ENCODE measurements around the gene ZXDC.

DNA sequence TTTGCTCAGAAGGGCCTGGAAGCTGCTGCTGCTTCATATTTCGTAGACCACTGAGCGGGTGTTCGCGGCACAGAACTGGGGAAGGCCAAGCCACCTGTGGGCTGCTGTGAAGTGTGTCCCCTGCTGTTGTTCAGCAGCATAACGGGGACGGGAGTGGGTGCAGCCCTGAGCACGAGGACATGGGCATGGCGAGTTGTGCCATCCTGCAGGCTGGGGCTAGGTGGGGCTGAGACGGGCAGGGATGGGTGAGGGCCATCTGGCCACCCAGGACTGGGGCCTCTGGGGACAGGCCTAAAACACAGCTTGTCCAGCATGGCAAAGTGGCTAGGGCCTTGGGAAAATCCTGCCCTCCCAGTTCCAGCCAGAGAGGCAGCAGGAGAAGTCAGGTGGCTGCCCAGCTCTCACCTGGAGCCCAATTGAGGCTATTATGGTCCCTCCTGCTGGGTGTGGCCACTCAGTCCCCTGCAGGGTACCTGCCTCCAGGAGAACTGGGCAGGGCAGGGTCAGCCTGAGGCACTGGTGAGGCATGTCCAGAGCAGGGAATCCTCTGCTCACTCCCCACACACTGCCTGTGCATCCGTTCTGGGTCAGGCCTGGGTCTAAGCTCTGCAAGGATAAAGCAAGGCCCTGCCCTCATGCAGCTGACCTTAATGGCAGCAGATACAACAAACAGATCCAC is 51.5 kb downstream of the ZXDC start:
- TF ChIP-seq, protein P1, sequence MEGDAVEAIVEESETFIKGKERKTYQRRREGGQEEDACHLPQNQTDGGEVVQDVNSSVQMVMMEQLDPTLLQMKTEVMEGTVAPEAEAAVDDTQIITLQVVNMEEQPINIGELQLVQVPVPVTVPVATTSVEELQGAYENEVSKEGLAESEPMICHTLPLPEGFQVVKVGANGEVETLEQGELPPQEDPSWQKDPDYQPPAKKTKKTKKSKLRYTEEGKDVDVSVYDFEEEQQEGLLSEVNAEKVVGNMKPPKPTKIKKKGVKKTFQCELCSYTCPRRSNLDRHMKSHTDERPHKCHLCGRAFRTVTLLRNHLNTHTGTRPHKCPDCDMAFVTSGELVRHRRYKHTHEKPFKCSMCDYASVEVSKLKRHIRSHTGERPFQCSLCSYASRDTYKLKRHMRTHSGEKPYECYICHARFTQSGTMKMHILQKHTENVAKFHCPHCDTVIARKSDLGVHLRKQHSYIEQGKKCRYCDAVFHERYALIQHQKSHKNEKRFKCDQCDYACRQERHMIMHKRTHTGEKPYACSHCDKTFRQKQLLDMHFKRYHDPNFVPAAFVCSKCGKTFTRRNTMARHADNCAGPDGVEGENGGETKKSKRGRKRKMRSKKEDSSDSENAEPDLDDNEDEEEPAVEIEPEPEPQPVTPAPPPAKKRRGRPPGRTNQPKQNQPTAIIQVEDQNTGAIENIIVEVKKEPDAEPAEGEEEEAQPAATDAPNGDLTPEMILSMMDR (IDR thresholded peaks at IDR 0.05), result no peak
- TF ChIP-seq POLR2A (IDR thresholded peaks at IDR 0.05), result no peak

All from ovary (tissue), 3 donors.